COLO668 (cell line): ENCODE results near the gene PPP1R16B.
A peak's percentile ranks its signal among the peaks of the same experiment; 100 is the strongest.
"Not testable (repeated sequence)": the region's sequence is repeated elsewhere in the genome, so short reads cannot be mapped to it uniquely, and the experiment has no call there.

Source experiments
- DNase-seq: peaks from one replicate; lab custom pipeline; 2025; ENCODE audit not compliant: unreplicated experiment; lab: John Stamatoyannopoulos, UW

PPP1R16B gene

GRCh38 chr20:38930242-38930569, 124.7 kb downstream of the PPP1R16B start:
- DNase-seq = no peak

GRCh38 chr20:38931984-38932383, 126.5 kb downstream of the PPP1R16B start:
- no peak for DNase-seq

- DNase-seq = no peak
These were observed 127.1 kb downstream of the PPP1R16B start for GRCh38 chr20:38932457-38933120.

GRCh38 chr20:38934530-38934929, 129.0 kb downstream of the PPP1R16B start:
- no peak for DNase-seq

GRCh38 chr20:38935285-38935684, 129.8 kb downstream of the PPP1R16B start:
- DNase-seq = no peak

- no peak for DNase-seq
These were observed 130.5 kb downstream of the PPP1R16B start for GRCh38 chr20:38935967-38936407.

- no peak for DNase-seq
These were observed 131.5 kb downstream of the PPP1R16B start for GRCh38 chr20:38937000-38937399.

- peak; percentile 53 for DNase-seq
These were observed 132.5 kb downstream of the PPP1R16B start for GRCh38 chr20:38937978-38938473.

- DNase-seq = no peak
These were observed 134.2 kb downstream of the PPP1R16B start for GRCh38 chr20:38939686-38940085.

GRCh38 chr20:38940644-38941043, 135.1 kb downstream of the PPP1R16B start:
- DNase-seq = no peak

GRCh38 chr20:38941726-38942389, 136.4 kb downstream of the PPP1R16B start:
- peak; percentile 15 for DNase-seq

GRCh38 chr20:38945012-38945411, 139.5 kb downstream of the PPP1R16B start:
- no peak for DNase-seq

GRCh38 chr20:38946836-38947235, 141.3 kb downstream of the PPP1R16B start:
- no peak for DNase-seq

- DNase-seq = no peak
These were observed 142.4 kb downstream of the PPP1R16B start for GRCh38 chr20:38947931-38948362.

- no peak for DNase-seq
These were observed 144.8 kb downstream of the PPP1R16B start for GRCh38 chr20:38950254-38950653.

- DNase-seq = no peak
These were observed 146.1 kb downstream of the PPP1R16B start for GRCh38 chr20:38951611-38952010.

GRCh38 chr20:38952153-38952552, 146.7 kb downstream of the PPP1R16B start:
- no peak for DNase-seq

- DNase-seq = no peak
These were observed 148.3 kb downstream of the PPP1R16B start for GRCh38 chr20:38953630-38954340.

- DNase-seq = no peak
These were observed 151.9 kb downstream of the PPP1R16B start for GRCh38 chr20:38957235-38957876.

- no peak for DNase-seq
These were observed 152.5 kb downstream of the PPP1R16B start for GRCh38 chr20:38957915-38958485.

- not testable (repeated sequence) for DNase-seq
These were observed 154.7 kb downstream of the PPP1R16B start for GRCh38 chr20:38960187-38960687.
